ENCODE results near the gene COL6A2. TPM values are rescaled to one million over a fixed set of nuclear protein-coding genes. Genes with fewer than 3 reads are reported as not detected.
A peak's percentile ranks its signal among the peaks of the same experiment; 100 is the strongest.
"Not testable (repeated sequence)": the region's sequence is repeated elsewhere in the genome, so short reads cannot be mapped to it uniquely, and the experiment has no call there.

Gene COL6A2
- total RNA-seq, 1 donor from 2014 or later, result 397 TPM

DNA sequence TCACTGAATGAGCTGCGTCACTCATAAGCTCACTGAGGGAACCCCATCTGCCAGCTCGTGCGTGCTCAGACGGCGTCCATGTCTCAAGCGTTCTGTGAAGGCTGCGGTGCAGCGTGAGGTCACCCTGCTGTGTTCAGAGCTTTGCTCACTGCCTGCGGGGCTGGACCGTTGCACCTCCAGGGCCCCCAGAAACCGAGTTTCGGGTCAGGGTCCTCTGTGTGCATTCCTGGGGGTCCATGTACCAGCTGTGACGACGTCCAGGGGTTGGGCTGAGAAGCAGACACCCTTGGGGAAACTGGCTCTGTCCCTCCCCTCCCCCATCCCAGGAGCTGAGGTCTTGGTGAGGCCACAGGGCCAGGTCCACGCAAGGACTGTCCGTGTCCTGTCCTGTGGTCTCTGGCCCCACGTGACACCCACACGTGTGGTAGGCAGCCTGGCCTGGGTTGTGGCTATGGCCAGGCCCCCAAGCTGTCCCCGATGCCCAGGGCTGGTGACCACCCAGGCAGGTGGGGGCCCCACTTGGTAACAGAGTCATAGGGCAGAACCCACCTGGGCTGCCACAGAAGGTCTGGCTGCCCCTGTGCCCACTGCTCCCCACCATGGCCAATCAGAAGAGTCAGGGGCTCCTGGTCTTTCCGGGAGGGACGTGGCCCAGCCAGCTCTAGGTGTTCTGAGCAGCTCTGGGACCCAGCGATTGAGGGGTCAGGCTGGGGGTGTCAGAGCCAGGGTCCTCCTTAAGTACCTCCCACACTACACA is 33.1 kb downstream of the COL6A2 start:
- DNase-seq (ENCODE audit: low spot score) (no peak), ATAC-seq (peak; percentile 35)
- intact Hi-C loops (cut with DNase I), result no loop called here

- DNase-seq (ENCODE audit: low spot score) (no peak), ATAC-seq (peak; percentile 1)
- intact Hi-C loops (cut with DNase I), result no loop called here
Measured at GRCh38 chr21:46131588-46131837, 33.6 kb downstream of the COL6A2 start.

GRCh38 chr21:46131838-46132651 is 34.1 kb downstream of the COL6A2 start:
- intact Hi-C loops (cut with DNase I), result no loop called here
- no peak for DNase-seq (ENCODE audit: low spot score)
- peak; percentile 1 for ATAC-seq

DNA sequence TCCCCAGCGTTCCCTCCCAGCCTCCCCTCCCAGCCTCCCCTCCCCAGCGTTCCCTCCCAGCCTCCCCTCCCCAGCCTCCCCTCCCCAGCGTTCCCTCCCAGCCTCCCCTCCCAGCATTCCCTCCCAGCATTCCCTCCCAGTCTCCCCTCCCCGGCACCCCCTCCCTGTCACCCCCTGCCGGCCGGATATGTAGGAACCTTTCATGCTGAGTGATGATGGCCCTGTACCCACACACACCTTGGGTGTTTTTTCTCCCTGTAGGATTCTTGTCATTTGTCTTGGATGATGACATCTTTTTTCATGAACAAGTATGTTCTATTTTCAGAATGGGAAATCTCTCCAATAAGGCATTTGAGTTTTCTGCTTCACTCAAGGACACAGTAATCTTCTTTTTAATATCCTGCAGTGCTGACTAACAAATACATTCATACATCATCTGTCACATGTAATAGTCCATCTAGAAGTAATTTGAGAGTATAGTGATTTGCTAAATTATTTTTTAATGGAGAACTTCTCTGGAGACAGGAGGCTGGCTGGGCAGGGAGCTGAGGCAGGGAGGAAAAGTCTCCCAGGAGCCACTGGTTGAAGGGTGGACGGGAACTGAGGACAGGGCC is 38.0 kb downstream of the COL6A2 start:
- no peak for ATAC-seq
- no peak for DNase-seq (ENCODE audit: low spot score)
- intact Hi-C loops (cut with DNase I), result no loop called here

DNA sequence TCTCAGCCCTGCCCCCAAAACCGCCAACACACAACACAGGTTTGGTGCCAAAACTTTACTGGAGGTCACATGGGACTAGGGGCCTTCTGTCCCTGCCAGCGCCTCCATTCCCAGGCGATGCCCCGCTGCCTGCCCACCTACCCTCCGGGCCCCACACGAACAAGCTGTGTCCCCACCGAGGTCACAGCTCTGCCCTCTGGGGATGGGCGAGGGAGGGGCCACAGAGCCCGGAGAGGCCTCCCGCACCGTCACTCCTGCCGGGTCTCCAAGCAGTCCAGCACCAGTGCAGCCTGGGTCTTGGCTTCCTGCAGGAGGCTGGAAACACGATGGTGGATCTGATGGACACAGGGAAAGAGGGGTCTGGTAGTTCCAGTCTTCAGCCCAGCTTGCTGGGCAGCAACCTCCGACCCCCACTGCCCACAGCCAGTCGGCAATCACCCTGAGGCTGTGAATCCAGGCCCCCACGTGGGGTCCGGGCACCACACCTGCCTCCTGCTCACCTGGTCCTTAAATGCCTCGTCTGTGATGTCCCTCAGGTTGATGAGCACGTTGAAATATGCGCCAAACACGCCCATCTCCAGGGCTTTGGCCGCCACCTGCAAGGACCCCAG is 38.9 kb downstream of the COL6A2 start:
- DNase-seq (ENCODE audit: low spot score), result no peak
- intact Hi-C loops (cut with DNase I), result no loop called here
- ATAC-seq, result no peak

- no peak for DNase-seq (ENCODE audit: low spot score)
- no peak for ATAC-seq
- intact Hi-C loops (cut with DNase I), result no loop called here
Measured at GRCh38 chr21:46137908-46138307, 40.0 kb downstream of the COL6A2 start.

- ATAC-seq (no peak), DNase-seq (ENCODE audit: low spot score) (no peak)
- intact Hi-C loops (cut with DNase I), result no loop called here
Measured at GRCh38 chr21:46138383-46138970, 40.6 kb downstream of the COL6A2 start.

DNA sequence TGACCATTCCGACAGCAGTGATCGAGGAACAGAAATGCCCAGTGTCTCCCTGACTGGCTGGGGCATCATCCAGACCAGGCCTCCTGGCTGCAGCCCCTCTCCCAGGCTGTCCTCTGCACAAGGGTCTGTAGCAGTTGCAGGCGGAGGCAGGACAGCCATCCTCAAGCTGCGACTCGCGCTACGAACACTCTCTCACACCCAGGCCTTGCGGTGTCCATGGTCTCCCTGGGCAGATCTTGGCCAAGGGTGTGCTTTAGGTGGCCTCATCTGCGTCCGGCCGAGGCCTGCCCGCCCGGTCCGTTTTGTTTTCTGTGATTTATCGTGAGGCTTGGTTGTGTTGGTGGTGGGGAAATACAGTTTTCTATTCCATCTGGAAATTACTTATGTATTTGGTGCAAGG is 41.8 kb downstream of the COL6A2 start:
- intact Hi-C loops (cut with DNase I), result no loop called here
- DNase-seq (ENCODE audit: low spot score) (no peak), ATAC-seq (no peak)

GRCh38 chr21:46140352-46141003 is 42.6 kb downstream of the COL6A2 start:
- ATAC-seq; DNase-seq (ENCODE audit: low spot score); intact Hi-C loops (cut with DNase I): not testable (repeated sequence)

DNA sequence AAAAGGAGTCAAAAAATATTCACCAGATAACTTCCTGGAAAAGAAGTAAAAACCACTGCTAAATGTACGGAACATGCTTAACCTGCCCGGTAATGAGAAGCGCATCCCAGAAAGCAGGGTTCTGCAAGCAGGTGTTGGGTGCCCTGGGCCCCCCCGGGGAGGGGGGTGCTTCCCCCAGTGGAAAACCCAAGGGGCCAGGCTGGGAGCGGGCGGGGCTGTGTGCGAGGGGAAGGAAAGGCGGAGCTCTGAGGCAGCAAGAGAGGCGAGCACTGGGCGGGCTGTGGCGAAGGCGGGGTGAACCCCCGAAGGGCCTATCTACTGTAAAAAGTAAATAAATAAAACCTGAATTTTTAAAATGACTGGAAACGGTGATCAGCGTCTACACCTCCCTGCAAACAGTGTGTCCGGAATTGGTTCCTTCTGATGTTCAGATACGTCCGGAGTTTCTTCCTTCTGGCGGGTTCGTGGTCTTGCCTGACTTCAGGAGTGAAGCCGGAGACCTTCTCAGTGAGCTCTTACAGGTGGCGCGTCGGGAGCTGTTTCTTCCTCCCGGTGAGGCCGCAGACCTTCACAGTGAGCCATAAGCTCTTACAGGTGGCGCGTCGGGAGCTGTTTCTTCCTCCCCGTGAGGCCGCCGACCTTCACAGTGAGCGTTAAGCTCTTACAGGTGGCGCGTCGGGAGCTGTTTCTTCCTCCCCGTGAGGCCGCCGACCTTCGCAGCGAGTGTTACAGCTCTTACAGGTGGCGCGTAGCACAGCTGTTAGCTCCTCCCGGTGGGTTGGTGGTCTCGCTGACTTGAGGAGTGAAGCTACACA is 44.1 kb downstream of the COL6A2 start:
- intact Hi-C loops (cut with DNase I), result no loop called here
- no peak for DNase-seq (ENCODE audit: low spot score)
- ATAC-seq, result no peak

- no peak for ATAC-seq
- intact Hi-C loops (cut with DNase I), result no loop called here
- peak; percentile 61 for DNase-seq (ENCODE audit: low spot score)
Measured at GRCh38 chr21:46142582-46143473, 44.9 kb downstream of the COL6A2 start.

DNA sequence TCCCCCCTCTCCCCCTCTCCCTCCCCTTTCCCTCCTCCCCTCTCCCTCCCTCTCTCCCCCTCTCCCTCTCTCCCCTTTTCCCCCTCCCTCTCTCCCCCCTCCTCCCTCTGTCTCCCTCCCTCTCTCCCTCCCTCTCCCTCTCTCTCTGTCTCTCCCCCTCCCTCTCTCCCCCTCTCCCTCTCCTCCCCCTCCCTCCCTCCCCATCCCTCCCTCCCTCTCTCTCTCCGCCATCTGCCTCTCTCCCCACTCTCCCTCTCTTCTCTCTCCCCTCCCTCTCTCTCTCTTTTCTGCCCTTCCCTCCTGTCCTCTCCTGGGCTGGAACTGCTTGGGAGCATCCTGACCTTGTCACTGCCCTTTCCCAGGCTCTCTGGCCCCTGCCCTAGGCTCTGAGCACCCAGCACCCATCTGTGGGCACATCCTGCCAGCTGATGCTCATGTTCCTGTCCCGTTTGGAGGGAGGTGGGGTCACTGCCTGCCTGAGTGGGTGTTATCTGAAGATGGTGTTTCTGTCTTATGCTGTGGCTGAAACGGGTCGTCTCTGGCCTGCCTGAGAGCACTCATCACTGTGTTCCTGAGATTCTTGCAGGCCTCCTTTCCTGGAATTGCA is 46.7 kb downstream of the COL6A2 start:
- peak; percentile 47 for DNase-seq (ENCODE audit: low spot score)
- intact Hi-C loops (cut with DNase I), result no loop called here
- no peak for ATAC-seq

DNA sequence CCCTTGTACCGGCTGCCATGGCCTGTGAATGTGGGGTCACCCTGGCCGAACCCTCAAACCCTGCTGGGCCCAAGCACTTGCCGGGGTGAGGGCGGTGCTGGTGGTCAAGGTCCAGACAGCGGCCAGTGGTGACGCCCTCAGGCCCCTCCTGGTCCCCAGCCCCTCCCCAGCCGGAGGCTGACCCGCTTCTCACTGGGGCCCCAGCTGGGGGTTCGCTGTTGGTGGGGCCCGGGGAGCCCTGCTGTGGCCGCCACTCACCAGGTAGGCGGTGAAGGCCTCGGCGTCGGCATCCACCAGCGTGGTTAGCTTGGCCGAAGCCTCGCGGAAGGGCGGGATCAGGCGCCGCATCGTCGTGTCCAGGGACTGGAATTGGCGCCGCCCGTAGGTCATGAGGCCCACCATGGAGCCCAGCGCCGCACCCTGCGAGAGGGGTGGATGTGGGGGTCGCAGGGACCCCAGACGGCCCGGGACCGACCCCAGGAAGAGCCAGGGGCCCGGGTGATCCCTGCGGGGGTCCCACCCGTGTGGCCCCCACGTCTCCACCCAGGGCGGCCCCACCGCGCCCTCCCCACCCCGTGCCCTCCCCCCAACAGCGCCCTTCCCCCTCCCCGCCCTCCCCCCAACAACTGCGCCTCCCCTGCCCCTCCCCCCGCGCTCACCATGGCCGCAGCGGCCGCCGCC is 47.4 kb downstream of the COL6A2 start:
- ATAC-seq (no peak), DNase-seq (ENCODE audit: low spot score) (peak; percentile 54)
- intact Hi-C loops (cut with DNase I), result no loop called here

- intact Hi-C loops (cut with DNase I), result no loop called here
- DNase-seq (ENCODE audit: low spot score) (peak; percentile 59), ATAC-seq (no peak)
Measured at GRCh38 chr21:46145840-46146691, 48.2 kb downstream of the COL6A2 start.

- DNase-seq (ENCODE audit: low spot score) (peak; percentile 40), ATAC-seq (no peak)
- intact Hi-C loops (cut with DNase I), result no loop called here
Measured at GRCh38 chr21:46146856-46147255, 48.9 kb downstream of the COL6A2 start.
